NCI-H146 treated with DMSO at 0.1 percent for 48 hours (cell line): ENCODE measurements around the gene UNC13A.

Experiments used
- DNase-seq: peaks from one replicate; lab custom pipeline; 2025; ENCODE audit not compliant: unreplicated experiment; lab: John Stamatoyannopoulos, UW

UNC13A gene

GRCh38 chr19:17687857-17688784 lies at the start of gene UNC13A:
TSS of gene UNC13A (minus strand) at chr19:17688354. CDS start at chr19:17688199, 155 bp downstream.
- peak; percentile 48 for DNase-seq

- DNase-seq = no peak
These were observed 49.6 kb upstream of the UNC13A start for GRCh38 chr19:17737690-17738153.

GRCh38 chr19:17735410-17735809 lies 47.3 kb upstream of the UNC13A start:
- no peak for DNase-seq

- DNase-seq = no peak
These were observed 46.0 kb upstream of the UNC13A start for GRCh38 chr19:17734146-17734545.

- DNase-seq = no peak
These were observed 45.0 kb upstream of the UNC13A start for GRCh38 chr19:17733127-17733526.

GRCh38 chr19:17727843-17728242 lies 39.7 kb upstream of the UNC13A start:
- no peak for DNase-seq

DNA sequence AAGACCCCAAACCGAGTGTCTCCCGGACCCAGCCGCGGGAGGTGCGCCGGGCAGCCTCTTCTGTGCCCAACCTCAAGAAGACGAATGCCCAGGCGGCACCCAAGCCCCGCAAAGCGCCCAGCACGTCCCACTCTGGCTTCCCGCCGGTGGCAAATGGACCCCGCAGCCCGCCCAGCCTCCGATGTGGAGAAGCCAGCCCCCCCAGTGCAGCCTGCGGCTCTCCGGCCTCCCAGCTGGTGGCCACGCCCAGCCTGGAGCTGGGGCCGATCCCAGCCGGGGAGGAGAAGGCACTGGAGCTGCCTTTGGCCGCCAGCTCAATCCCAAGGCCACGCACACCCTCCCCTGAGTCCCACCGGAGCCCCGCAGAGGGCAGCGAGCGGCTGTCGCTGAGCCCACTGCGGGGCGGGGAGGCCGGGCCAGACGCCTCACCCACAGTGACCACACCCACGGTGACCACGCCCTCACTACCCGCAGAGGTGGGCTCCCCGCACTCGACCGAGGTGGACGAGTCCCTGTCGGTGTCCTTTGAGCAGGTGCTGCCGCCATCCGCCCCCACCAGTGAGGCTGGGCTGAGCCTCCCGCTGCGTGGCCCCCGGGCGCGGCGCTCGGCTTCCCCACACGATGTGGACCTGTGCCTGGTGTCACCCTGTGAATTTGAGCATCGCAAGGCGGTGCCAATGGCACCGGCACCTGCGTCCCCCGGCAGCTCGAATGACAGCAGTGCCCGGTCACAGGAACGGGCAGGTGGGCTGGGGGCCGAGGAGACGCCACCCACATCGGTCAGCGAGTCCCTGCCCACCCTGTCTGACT lies 39.0 kb upstream of the UNC13A start:
- no peak for DNase-seq

DNA sequence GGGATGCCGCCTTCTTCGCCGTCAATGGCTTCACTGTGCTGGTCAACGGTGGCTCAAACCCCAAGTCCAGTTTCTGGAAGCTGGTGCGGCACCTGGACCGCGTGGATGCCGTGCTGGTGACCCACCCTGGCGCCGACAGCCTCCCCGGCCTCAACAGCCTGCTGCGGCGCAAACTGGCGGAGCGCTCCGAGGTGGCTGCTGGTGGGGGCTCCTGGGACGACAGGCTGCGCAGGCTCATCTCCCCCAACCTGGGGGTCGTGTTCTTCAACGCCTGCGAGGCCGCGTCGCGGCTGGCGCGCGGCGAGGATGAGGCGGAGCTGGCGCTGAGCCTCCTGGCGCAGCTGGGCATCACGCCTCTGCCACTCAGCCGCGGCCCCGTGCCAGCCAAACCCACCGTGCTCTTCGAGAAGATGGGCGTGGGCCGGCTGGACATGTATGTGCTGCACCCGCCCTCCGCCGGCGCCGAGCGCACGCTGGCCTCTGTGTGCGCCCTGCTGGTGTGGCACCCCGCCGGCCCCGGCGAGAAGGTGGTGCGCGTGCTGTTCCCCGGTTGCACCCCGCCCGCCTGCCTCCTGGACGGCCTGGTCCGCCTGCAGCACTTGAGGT lies 38.1 kb upstream of the UNC13A start:
- no peak for DNase-seq

DNA sequence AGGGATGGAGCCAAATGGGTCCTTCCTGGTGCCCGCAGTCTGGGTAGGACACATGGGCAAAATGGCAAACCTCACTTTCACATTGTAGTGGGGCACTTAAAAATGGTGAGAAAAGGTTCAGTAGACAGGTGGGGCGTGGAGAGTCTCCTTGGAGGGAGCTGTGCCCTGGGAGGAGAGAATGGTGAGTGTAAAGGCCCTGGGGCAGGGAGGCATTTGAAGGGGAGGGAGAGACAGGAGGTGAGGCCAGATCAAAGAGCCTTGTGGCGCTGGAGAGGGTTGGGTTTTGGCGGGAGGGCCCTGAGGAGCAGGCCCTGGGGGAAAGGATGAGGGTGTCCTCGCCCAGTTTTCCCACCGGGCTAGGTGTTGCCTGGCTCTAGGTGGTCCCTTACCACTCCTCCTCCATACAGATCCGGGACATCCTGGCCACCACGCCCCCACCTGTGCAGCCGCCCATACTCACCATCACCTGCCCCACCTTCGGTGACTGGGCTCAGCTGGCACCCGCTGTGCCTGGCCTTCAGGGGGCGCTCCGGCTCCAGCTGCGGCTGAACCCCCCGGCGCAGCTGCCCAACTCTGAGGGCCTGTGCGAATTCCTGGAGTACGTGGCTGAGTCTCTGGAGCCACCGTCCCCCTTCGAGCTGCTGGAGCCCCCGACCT lies 37.4 kb upstream of the UNC13A start:
- DNase-seq = no peak

- no peak for DNase-seq
These were observed 36.5 kb upstream of the UNC13A start for GRCh38 chr19:17724655-17725054.

DNA sequence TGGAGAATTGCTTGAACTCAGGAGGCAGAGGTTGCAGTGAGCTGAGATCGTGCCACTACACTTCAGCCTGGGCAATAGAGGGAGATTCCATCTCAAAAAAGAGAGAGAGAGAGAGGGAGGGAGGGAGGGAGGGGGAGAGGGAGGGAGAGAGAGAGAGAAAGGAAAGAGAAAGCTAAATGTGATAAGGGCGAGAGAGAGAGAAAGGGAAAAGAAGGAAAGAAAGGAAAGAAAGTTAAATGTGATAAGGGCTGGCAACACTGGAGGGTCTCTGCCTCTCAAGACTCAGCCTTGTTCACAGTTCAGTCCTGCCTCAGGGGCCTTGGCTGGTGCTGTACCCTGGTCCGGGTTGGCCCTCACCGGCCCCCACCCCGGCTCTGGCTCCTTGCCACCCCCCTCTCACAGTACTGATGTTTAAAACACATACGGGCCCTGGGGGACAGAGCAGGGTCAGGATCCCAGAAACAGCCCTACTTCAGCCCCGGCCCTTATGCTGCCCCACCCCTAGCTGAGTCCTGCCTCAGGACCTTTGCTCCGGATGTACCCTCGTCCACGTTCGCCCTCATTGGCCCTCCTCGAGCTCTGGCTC lies 34.6 kb upstream of the UNC13A start:
- DNase-seq = no peak

- DNase-seq = no peak
These were observed 33.7 kb upstream of the UNC13A start for GRCh38 chr19:17721821-17722220.

DNA sequence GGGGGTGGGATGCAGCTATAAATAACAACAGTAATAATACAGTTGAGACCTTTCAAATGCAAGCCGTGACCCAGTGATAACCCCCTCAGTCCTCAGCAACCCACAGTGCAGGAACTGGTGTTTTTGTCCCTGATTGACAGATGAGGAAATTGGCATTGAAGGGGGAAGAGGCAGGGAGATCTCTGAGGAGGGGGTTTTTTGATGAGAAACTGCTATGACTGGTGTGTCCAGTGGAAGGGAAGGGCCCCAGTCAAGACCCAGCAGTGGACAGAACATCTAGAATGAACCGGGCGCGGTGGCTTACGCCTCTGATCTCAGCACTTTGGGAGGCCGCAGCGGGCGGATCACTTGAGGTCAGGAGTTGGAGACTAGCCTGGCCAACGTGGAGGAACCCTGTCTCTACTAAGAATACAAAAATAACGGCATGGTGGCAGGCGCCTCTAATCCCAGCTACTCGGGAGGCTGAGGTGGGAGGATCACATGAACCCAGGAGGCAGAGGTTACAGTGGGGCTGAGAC lies 33.0 kb upstream of the UNC13A start:
- no peak for DNase-seq

- no peak for DNase-seq
These were observed 32.3 kb upstream of the UNC13A start for GRCh38 chr19:17720440-17720839.

- peak; percentile 22 for DNase-seq
These were observed 31.7 kb upstream of the UNC13A start for GRCh38 chr19:17719730-17720400.

- peak; percentile 61 for DNase-seq
These were observed 31.0 kb upstream of the UNC13A start, which contains the start of gene MAP1S for GRCh38 chr19:17718947-17719711. TSS of gene MAP1S (plus strand) at chr19:17719480. CDS start at chr19:17719503, 23 bp downstream.

GRCh38 chr19:17718550-17718946 lies 30.4 kb upstream of the UNC13A start:
- no peak for DNase-seq

DNA sequence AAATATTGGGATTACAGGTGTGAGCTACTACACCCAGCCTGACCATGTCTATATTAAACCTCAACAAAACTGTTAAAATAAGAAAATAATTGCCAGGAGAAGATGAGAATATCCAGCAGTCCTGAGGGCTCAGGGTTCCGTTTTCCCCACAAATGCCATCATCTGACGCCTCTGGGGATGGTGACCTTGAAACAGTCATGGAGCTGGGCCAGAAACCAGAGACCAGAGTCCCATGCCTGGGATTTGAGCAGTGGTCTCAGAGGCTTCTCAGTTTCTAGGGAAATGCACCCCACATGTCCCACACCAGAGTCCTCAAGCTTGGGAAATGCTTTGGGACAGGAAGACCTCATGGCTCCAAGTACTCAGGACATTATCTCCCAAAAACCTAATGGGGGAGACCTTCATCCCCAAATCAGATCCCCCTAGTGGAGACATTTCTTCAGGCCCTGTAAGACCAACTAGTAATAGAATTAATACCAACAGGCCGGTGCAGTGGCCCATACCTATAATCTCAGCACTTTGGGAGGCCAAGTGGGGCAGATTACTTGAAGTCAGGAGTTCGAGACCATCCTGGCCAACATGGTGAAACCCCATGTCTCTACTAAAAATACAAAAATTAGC lies 28.3 kb upstream of the UNC13A start:
- DNase-seq = no peak
